WTC11 (cell line): ENCODE measurements around the gene CLEC4D. TPM values are rescaled to one million over a fixed set of nuclear protein-coding genes. Genes with fewer than 3 reads are reported as not detected.

ENCODE experiments used
- ATAC-seq: fragments of 200-7000 bp; cut with Tn5 transposase; 2 replicates; pipeline ENCODE4 v1.10.0; 2021; ENCODE audit warnings: mild to moderate bottlenecking, moderate library complexity
- CTCF ChIA-PET: fragments of 300-600 bp; sonication (Branson Sonifier 250); formaldehyde crosslinking; loops from one replicate; lab custom pipeline; 2021; ENCODE audit warnings: antibody characterized with exemption; lab: Charles Lee
- POLR2A ChIA-PET: fragments of 350-600 bp; sonication (Branson Sonifier 250); formaldehyde crosslinking; loops from one replicate; lab custom pipeline; 2021; ENCODE audit warnings: antibody characterized with exemption; lab: Charles Lee
- DNase-seq: peaks from one replicate; pipeline ENCODE4 v3.0.0; 2021; ENCODE audit warnings: low spot score
- H3K27ac Mint-ChIP-seq: 2 replicates; pipeline ENCODE4 v1.8.0; 2021; ENCODE audit warnings: mixed read lengths
- H3K27me3 Mint-ChIP-seq: 2 replicates; pipeline ENCODE4 v1.8.0; 2021; ENCODE audit warnings: low read depth, mild to moderate bottlenecking, moderate library complexity, mixed read lengths
- H3K36me3 Mint-ChIP-seq: 2 replicates; pipeline ENCODE4 v1.8.0; 2021; ENCODE audit warnings: mixed read lengths
- H3K4me1 Mint-ChIP-seq: 2 replicates; pipeline ENCODE4 v1.8.0; 2022; ENCODE audit warnings: mixed read lengths
- H3K4me3 Mint-ChIP-seq: 2 replicates; pipeline ENCODE4 v1.8.0; 2021; ENCODE audit warnings: mild to moderate bottlenecking, moderate library complexity, mixed read lengths
- H3K9me3 Mint-ChIP-seq: 2 replicates; pipeline ENCODE4 v1.8.0; 2021; ENCODE audit warnings: mixed read lengths
- ESRRA ChIP-seq: sonication (generic); formaldehyde crosslinking; IDR thresholded peaks from 2 replicates; pipeline ENCODE4 v1.8.1; 2022; ENCODE audit warnings: mild to moderate bottlenecking, missing genetic modification reagents, borderline replicate concordance
- GTF2I ChIP-seq: fragments of 250-450 bp; sonication (Bioruptor Pico); conservative IDR thresholded peaks from 2 replicates; pipeline ENCODE4 v1.4.0; 2021; ENCODE audit warnings: mild to moderate bottlenecking
- HMGA2 ChIP-seq: fragments of 250-450 bp; sonication (Bioruptor Pico); IDR thresholded peaks from 2 replicates; pipeline ENCODE4 v1.4.0; 2021; ENCODE audit warnings: mild to moderate bottlenecking, moderate library complexity
- NFYB ChIP-seq: sonication (generic); formaldehyde crosslinking; conservative IDR thresholded peaks from 2 replicates; pipeline ENCODE4 v1.8.0; 2022; ENCODE audit warnings: low read depth, missing genetic modification reagents
- PRDM15 ChIP-seq: sonication (generic); formaldehyde crosslinking; IDR thresholded peaks from 2 replicates; pipeline ENCODE4 v1.8.0; 2022; ENCODE audit warnings: missing genetic modification reagents
- total RNA-seq: library from RNA; stranded (reverse); gene quantifications from 3 replicates; pipeline ENCODE4 v1.2.3, GENCODE V29; 2021
- TF ChIP-seq, protein P1 (sequence below): sonication (generic); formaldehyde crosslinking; IDR thresholded peaks from 2 replicates; pipeline ENCODE4 v1.8.0; 2023; ENCODE audit warnings: missing genetic modification reagents, mild to moderate bottlenecking, borderline replicate concordance
- TF ChIP-seq, protein P2 (sequence below): fragments of 250-450 bp; sonication (Bioruptor Pico); conservative IDR thresholded peaks from 2 replicates; pipeline ENCODE4 v1.9.0; 2021; ENCODE audit warnings: mild to moderate bottlenecking
- TF ChIP-seq, protein P3 (sequence below): fragments of 200-600 bp; IDR thresholded peaks from 2 replicates; pipeline ENCODE4 v1.8.0; 2022; ENCODE audit warnings: antibody characterized with exemption

CLEC4D gene
- total RNA-seq, 1 experiment from 2014 or later = 0.09 TPM

DNA sequence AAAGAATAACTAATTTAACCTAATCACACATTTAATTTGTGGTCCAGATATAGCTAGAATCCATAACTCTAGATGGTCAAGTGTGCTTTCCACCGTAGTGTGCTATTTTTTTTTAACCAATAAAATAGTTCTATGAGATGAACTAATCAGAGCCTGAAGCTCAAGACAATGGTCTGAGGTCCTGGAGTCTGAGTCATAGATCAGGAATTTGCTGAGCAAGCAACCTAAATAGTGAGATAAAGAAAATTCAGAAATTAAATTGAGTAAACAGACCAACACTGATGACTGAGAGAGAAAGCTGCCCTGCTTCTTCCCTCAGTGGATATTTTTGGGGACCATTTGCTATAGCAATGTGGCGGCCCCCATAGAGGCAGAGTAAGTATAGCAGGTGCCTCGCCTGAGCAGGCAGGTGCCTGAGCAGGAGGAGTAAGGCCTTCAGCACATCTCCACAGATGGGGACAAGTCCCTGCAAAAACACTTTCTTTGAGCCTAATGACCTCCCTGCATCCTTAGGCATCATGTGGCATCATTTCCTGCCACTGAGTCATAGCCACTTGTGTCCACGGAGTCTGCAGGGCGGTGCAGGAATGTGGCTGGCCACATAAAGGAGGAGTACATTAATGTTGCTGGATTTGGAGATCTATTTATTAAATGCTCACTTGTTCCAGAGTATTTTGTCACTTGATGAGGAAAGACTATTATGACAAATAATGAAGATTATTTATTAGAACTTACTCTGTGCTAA lies 41.3 kb downstream of the CLEC4D start:
- Mint-ChIP-seq H3K4me1 (peaks cover 13% of the 10 kb centered on the region), H3K27ac (no peak overlapping the region)
- ATAC-seq = no peak

More for the DNA sequence above, 41.3 kb downstream of the CLEC4D start:
- Mint-ChIP-seq H3K4me3 (no peak overlapping the region), H3K27me3 (no peaks in the 10 kb centered on the region; the same call in 1 of the 2 replicates), H3K36me3 (no peaks in the 10 kb centered on the region), H3K9me3 (no peaks in the 10 kb centered on the region)
- no peak for DNase-seq
- POLR2A ChIA-PET = no interaction called here
- CTCF ChIA-PET = interaction anchor here (1.2 kb wide), 1 partner anchor 11 kb away, joined by 9 read pairs; no protein-coding TSS in a partner anchor
- TF ChIP-seq, protein P1, sequence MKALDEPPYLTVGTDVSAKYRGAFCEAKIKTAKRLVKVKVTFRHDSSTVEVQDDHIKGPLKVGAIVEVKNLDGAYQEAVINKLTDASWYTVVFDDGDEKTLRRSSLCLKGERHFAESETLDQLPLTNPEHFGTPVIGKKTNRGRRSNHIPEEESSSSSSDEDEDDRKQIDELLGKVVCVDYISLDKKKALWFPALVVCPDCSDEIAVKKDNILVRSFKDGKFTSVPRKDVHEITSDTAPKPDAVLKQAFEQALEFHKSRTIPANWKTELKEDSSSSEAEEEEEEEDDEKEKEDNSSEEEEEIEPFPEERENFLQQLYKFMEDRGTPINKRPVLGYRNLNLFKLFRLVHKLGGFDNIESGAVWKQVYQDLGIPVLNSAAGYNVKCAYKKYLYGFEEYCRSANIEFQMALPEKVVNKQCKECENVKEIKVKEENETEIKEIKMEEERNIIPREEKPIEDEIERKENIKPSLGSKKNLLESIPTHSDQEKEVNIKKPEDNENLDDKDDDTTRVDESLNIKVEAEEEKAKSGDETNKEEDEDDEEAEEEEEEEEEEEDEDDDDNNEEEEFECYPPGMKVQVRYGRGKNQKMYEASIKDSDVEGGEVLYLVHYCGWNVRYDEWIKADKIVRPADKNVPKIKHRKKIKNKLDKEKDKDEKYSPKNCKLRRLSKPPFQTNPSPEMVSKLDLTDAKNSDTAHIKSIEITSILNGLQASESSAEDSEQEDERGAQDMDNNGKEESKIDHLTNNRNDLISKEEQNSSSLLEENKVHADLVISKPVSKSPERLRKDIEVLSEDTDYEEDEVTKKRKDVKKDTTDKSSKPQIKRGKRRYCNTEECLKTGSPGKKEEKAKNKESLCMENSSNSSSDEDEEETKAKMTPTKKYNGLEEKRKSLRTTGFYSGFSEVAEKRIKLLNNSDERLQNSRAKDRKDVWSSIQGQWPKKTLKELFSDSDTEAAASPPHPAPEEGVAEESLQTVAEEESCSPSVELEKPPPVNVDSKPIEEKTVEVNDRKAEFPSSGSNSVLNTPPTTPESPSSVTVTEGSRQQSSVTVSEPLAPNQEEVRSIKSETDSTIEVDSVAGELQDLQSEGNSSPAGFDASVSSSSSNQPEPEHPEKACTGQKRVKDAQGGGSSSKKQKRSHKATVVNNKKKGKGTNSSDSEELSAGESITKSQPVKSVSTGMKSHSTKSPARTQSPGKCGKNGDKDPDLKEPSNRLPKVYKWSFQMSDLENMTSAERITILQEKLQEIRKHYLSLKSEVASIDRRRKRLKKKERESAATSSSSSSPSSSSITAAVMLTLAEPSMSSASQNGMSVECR (CRISPR knock-in tag) = no peak
- TF ChIP-seq, protein P2, sequence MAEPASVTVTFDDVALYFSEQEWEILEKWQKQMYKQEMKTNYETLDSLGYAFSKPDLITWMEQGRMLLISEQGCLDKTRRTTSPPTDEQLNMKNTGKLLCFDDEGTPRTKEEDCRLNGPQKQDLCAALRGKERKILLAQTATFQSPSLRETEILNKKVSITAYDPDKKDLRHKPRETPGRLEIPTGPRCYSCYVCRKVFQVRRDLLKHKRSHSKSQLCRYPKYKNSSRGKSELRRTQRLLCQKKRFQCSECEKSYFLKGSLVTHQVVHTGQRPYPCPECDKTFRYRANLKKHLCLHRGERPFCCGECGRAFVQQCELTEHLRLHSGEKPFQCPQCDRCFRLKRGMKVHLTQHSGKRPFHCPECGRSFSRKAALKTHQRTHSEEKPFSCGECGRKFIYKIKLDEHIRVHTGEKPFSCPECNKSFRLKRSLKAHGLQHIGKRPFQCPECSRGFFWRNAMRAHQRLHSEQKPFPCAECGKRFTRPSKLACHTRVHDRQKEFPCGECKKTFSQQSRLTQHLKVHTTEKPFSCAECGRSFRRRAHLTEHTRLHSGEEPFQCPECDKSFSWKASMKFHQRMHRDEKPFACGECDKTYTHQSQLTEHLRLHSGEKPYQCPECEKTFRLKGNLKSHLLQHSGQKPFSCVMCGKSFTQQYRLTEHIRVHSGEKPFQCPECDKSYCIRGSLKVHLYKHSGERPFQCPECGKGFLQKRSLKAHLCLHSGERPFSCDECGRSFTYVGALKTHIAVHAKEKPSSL (CRISPR knock-in tag) = no peak
- no peak for TF ChIP-seq GTF2I (CRISPR knock-in tag)
- TF ChIP-seq NFYB (CRISPR knock-in tag) = no peak
- no peak for TF ChIP-seq HMGA2 (CRISPR knock-in tag)
- TF ChIP-seq, protein P3, sequence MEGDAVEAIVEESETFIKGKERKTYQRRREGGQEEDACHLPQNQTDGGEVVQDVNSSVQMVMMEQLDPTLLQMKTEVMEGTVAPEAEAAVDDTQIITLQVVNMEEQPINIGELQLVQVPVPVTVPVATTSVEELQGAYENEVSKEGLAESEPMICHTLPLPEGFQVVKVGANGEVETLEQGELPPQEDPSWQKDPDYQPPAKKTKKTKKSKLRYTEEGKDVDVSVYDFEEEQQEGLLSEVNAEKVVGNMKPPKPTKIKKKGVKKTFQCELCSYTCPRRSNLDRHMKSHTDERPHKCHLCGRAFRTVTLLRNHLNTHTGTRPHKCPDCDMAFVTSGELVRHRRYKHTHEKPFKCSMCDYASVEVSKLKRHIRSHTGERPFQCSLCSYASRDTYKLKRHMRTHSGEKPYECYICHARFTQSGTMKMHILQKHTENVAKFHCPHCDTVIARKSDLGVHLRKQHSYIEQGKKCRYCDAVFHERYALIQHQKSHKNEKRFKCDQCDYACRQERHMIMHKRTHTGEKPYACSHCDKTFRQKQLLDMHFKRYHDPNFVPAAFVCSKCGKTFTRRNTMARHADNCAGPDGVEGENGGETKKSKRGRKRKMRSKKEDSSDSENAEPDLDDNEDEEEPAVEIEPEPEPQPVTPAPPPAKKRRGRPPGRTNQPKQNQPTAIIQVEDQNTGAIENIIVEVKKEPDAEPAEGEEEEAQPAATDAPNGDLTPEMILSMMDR = no peak
- no peak for TF ChIP-seq PRDM15 (CRISPR knock-in tag)
- no peak for TF ChIP-seq ESRRA (CRISPR knock-in tag)
